GM12875 (cell line): ENCODE data around the gene PICALM.

Source experiments
- H3K4me3 ChIP-seq: one replicate; pipeline ENCODE4 v1.5.1; 2011; ENCODE audit warnings: low read depth, low read length, control low read depth
- CTCF ChIP-seq: IDR thresholded peaks from 2 replicates; pipeline ENCODE4 v1.5.1; 2011; ENCODE audit warnings: low read depth, mild to moderate bottlenecking, control low read depth, inconsistent platforms, low read length, moderate library complexity, borderline replicate concordance; ENCODE audit not compliant: insufficient read depth

The PICALM gene

GRCh38 chr11:85945296-85945695, 123.6 kb downstream of the PICALM start:
- no peak for TF ChIP-seq CTCF

DNA sequence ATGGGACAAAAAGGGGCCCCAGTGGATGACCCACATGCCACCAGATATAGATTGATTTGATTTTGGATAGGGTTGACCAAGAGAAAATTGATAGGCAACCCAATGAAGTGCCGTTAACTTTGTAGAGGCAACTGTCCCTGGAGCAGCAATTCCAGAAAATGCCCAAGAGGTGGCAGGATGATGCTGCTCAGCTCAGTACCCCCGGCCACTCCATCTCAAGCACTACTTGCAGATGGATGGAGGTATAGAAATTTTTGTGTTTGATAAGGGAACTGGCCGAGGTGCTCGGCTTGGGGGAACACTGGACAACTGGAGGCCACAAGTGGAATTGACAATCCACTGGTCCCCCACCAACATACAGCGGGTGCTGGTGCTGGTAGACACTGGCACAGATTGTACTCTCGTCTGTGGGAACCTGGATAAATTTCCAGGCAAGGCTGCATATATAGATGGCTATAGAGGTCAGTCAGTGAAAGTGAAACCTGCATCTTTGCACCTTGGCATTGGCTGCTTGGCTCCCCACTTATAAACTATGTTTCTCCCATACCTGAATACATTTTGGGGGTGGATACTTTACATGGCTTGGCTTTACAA, 127.4 kb downstream of the PICALM start:
- no peak overlapping the region for H3K4me3 ChIP-seq
- peak; percentile 54 for TF ChIP-seq CTCF

More at GRCh38 chr11:85945296-85945695, 123.6 kb downstream of the PICALM start:
- H3K4me3 ChIP-seq = no peak overlapping the region

DNA sequence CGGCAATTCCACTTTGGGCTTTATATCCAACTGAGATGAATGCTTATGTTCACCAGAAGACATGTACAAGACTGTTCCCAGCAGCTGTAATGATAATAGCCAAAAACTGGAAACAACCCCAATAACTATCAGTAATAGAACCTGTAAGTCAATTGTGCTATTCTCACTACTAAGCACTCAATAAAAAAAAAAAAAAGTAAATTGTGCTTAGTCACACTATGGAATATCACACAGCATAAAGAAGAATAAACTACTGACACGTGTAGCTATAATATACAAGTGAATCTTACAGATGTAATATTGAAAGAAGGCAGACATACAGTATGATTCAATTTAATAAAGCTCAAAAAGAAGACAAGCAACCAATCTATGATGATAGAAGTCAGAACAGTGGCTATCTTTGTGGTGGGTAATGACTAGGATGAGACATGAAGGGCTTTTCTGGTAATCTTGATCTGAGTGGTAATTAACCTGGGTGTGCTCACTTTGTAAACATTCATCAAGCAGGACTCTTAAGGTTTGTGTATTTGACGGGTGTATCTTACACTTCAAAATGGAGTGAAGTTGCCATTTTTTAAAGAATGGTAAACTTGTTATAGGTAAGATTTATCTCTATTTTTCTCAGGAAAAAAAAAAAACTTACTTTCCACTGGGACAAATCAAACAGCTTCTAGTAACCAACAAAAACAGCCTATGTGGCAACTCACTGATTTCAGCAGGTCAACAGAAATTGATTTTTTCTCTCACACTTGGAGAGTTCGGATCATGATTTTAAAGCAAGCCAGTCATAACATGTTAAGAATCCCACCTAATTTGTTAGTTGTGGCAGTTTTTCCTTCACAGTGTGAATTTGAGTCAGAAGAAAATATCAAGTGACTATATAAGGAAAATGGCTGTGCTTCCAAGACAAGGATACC, 129.5 kb downstream of the PICALM start:
- TF ChIP-seq CTCF = no peak
- H3K4me3 ChIP-seq = no peak overlapping the region

GRCh38 chr11:85937835-85938234, 131.0 kb downstream of the PICALM start:
- H3K4me3 ChIP-seq = no peak overlapping the region
- no peak for TF ChIP-seq CTCF

DNA sequence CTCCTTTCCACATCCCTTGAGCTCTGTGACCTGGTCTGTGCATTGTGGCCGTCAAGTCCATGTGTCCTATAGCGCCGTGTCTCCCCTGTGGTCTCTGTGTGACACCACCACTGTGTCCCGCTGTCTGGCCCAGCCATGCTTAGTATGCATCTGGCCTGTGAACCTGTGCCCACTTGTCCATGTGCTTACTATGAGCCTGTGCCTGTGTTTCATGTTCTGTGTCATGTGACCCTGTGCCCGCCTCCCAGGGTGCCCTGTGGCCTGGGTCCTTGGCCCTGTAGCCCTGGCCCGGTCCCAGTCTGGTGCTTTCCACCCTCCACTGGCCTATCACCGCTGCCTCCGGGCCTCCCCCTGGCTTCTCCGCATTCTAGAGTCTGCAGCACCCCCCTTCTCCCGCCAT, 133.1 kb downstream of the PICALM start:
- no peak overlapping the region for H3K4me3 ChIP-seq
- TF ChIP-seq CTCF = no peak

- no peak for TF ChIP-seq CTCF
- H3K4me3 ChIP-seq = no peak overlapping the region
These were observed 134.2 kb downstream of the PICALM start for GRCh38 chr11:85934596-85935169.
